ENCODE results near the gene LCN10. TPM values are rescaled to one million over a fixed set of nuclear protein-coding genes. Genes with fewer than 3 reads are reported as not detected.

LCN10 gene
- polyA plus RNA-seq, 3 donors, result 3.2 to 28.6 (median 15.9) TPM

DNA sequence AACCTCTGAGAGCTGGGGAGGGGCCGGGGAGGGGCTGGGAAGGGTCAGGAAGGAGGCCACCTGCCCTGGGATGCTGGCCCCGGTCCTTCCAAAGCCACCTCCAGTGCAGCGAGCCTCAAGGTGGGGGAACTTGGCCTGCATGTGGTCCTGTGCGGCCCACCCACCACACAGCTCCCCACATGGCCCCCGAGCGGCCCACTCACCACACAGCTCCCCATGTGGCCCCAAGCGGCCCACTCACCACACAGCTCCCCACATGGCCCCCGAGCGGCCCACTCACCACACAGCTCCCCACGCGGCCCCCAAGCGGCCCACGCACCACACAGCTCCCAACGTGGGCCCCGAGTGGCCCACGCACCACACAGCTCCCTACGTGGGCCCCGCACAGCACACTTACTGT, 2.0 kb upstream of the LCN10 start:
- H3K27ac ChIP-seq (ENCODE audit: low read depth, low read length), result no peak overlapping the region
- 85 to 93% (median 86%) methylated on average over 15 to 18 of the region's 18 CpGs for WGBS, 3 donors

DNA sequence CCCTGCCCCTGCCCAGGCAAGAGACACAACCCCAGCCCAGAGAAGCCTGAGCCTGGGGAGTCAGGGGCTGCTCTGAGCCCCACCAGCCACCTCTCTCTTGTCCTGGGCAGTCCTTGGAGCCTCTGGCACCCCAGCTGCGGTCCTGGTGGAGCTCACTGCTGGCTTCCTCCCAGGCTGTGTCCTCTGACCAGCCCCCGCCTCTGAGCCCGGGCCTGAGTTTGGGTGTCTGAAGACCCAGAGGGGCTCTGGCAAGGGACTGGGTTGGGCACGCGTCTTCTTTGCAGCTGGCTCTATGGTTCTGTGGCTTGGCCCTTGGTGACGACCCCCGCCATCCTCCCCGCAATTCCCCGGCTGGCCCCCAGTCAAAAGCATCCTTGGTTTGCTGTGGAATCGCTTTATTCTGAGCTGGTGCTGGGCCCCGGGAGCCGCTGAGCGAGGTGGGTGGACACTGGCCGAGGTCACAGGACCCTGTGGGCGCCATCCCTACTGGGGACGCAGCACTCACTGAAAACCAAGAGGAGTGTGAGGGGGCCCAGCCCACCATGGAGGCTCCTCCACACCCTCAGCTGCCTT, 985 bp upstream of the LCN10 start:
- 87 to 96% (median 87%) methylated on average over 16 of the region's 16 CpGs for WGBS, 3 donors
- no peak overlapping the region for H3K27ac ChIP-seq (ENCODE audit: low read depth, low read length)

DNA sequence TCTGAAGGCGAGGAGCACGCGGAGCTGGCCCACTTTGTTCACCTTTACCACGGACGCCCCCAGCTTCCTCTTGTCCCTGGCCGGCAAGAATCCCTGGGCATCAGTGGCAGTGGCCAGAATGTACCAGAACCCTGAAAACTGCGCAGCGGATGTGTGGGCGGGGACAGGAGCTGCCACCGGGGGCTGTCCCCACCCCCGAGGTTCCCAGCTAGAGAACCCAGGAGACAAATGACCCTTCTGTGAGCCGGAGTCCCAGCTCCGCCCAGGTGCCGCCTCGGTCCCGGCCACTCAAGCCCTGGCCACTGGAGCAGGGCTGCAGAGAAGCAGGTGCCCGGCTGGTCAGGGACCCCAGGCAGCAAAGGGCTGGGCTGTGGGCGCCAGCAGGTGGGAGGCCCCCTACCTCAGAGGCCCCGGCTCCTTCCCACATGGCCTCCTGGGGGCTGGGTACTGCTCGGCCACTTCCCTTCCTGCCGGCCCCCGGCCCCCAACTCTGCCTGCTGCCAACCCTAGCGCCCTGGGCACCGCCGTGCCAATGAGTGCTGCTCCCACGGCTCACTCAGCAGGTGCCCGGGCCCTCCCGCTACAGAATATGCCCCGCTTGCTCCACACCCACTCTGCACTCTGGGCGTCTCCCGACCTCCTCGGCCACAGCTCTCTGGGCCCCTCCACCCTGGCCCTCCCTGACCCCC, 713 bp downstream of the LCN10 start:
- no peak overlapping the region for H3K27ac ChIP-seq (ENCODE audit: low read depth, low read length)
- WGBS, 3 donors, result 15 to 19% (median 16%) methylated on average over 27 to 32 of the region's 32 CpGs

DNA sequence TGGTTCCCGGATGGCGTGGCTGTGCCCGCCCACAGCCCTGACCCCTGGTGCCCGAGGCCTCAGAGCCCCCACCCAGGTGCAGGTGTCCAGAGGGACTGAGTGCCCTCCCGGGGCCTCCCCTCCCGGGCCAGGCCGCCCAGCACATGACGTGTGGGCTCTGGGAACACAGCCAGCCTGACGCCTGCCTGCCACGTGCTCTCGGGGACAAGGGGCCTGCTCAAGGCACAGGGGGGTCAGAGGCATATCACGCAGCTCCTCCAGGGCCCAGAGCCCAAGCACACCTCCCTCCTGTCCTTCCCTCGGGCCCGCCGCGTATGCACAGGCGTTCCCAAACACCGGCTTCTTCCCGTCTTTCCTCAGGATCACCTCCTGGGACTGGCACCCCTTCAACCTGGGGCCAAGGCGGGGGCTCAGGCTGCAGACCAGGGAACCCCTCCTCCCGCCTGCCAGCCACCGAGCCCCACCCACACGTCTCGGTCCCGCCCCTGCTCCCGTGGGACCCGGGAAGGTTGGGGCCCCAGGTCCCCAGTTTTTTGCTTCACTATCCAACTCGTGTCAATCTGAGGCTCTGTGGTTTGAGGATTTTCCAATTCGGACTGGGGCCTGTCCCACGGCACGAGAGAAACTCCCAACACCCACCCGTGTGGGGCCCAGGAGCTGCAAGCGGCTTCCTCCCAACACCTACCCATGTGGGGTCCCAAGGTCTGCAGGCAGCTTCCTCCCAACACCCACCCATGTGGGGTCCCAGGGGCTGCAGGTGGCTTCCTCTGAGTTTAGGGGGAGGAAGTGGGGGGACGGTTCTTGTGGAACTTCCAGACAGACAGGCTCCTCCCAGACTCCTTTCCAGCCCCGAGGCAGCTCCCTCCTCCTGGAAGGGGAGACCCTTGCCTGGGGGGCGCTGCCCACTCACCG, 1.5 kb downstream of the LCN10 start:
- 23 to 33% (median 23%) methylated on average over 31 to 37 of the region's 37 CpGs for WGBS, 3 donors

DNA sequence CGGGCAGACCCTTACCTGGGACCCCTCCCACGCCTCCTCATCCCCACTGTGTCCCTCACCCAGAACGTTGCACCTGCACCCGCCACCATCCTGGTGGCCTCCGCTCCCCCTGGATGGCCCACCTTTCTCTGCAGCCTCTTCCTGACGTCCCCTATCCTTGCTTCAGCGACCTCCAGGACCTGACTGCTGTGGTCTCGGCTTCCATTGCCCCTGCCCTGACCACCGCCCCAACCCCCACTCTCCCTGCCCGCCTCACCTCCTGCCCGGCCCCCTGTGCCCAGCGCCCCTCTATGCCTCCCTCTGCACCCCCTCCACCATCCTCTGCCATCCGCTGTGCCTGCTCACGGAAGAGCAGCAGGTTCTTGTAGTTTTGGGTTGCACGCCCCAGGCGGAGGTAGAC, 2.2 kb downstream of the LCN10 start:
- H3K27ac ChIP-seq (ENCODE audit: low read depth, low read length), result no peak overlapping the region
- WGBS, 3 donors, result 85 to 89% (median 86%) methylated on average over 16 of the region's 16 CpGs

More for the DNA sequence above, 1.5 kb downstream of the LCN10 start:
- H3K27ac ChIP-seq (ENCODE audit: low read depth, low read length), result no peak overlapping the region

DNA sequence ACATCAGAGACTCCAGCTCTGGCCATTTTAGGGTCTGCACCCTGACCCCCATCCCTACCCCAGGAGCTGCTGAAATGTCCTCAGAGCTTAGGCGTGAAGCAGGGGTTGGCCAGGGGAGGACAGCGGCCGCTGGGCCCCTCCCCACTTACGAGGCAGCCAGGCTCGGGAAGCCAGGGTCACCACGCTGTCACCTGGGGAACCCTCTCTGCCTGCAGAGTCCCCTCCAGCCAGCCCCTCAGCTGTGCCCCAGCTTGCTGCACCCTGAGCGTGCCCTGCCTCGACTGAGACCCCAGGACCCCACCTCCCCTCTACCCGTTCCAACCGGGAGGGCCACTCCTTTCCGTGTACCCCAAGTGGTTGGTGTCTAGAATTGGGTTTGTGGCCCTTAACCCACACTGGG, 2.7 kb downstream of the LCN10 start:
- 83 to 90% (median 86%) methylated on average over 10 to 11 of the region's 11 CpGs for WGBS, 3 donors
- no peak overlapping the region for H3K27ac ChIP-seq (ENCODE audit: low read depth, low read length)

DNA sequence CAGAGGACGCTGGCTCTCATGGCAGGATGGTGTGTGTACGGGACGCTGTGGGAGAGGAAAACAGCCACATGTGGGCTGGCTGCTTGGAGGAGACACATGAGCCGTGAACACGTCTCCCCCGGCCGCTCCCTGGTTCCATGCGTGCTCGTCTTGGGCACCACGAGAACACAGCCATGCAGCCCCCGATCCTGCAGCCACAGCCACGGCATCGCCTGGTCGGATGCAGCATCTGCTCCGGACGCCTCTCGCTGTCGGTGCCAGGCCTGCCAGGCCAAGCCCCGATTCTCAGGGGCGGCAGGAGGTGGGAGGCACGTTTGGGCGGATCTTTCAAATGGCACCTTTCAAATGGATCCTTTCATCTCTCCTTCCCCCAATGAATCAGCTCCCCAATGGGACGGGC, 3.2 kb downstream of the LCN10 start:
- H3K27ac ChIP-seq (ENCODE audit: low read depth, low read length), result no peak overlapping the region
- WGBS, 3 donors, result 85 to 91% (median 87%) methylated on average over 23 of the region's 23 CpGs

DNA sequence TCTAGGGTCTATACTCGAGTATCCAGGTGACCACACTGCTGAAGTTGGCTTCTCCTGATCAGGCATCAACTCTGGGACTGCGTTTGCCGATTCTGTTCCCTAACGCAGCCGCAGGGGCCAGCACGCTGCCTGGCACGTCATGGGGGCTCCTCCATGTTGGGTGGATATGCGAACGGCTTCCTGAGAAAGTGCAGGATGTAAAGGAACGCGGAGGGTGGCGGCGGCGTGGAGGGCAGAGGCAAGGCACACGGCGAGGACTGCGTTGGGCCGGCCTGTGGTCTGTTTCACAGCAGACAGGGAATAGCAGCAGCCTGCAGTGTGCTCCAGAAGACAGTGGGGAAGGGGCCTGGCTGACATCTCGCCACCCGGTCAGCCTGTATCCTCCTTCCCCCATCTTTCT, 3.8 kb downstream of the LCN10 start:
- WGBS, 3 donors, result 87 to 92% (median 91%) methylated on average over 20 of the region's 20 CpGs

DNA sequence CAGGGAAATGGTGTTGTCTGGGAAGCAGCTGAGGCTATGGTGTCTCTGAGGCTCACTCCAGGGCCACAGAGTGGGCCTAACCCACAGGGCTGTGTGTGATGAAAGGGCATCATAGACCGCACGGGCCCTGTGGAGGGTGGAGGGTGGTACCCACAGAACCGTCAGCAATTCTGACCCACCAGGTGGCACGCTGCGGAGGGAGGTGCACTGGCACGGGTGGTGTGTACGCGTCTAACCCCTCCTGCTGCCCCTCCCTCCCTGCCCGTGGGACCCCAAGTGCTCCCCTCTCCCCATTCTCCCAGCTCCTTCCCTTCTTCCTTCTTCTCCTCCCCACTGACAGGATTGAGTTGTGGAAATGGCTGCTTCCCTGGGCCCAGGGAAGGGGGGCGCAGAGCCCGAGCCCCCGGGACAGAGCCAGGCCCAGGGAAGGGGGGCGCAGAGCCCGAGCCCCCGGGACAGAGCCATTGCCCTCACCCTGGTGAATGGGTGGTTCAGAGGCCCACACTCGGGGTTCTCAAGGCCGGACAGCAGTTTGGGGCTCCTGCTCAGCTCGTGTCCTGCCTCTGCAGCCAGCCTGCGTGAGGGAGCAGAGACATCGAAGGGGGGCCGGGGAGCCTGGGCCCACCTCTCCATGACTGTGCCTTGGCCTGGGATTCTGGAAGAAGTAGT, 6.8 kb downstream of the LCN10 start:
- WGBS, 3 donors, result 81 to 88% (median 86%) methylated on average over 21 of the region's 21 CpGs
- no peak overlapping the region for H3K27ac ChIP-seq (ENCODE audit: low read depth, low read length)

More for the DNA sequence above, 3.8 kb downstream of the LCN10 start:
- no peak overlapping the region for H3K27ac ChIP-seq (ENCODE audit: low read depth, low read length)

DNA sequence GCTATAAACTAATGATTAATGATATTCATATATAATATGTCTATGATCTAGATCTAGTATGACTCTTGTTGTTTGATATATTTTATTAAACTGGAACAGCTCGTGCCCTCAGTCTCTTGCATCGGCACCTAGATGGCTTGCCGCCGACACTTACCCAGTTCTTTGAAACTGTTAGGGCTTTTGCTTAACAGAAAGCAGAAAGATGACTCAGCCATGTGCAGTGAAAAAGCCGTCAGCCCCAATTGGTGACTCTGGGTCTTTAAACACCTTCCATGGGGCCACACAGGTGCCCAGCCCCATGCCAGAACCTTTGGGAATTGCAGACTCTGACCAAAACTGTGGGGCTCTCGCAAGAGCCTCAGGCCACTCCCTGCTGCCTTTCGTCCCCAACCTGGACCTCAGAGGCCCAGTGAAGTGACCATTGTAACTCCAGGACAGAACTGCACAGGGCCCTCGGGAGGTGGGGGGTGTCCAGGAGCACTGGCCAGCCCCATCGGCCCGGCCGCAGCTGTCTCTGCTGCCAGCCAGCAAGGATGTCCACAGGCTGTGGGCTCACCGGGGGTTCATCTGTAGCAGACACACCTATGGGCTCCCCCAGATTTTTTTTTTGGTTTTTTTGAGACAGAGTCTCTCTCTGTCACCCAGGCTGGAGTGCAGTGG, 7.8 kb downstream of the LCN10 start:
- H3K27ac ChIP-seq (ENCODE audit: low read depth, low read length), result no peak overlapping the region
- WGBS, 3 donors, result 80 to 92% (median 87%) methylated on average over 12 of the region's 12 CpGs

DNA sequence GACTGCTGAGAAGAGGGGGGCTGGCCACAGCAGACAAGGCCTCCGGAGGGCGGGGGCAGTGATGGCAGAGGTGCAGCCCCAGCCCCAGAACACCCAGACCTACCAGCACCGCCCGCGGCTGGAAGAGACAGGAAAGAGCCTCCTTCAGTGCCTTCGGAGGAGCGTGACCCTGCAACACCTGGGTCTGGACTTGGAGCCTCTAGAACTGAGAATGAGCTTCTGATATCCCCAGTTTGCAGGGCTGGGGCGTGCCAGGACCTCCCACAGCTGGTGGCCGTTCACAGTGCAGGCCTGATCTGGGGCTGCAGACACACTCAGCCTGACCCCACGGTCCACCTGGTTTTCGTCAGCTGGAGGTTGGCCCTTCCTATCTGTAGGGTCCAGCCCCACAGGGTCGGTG, 9.1 kb downstream of the LCN10 start:
- no peak overlapping the region for H3K27ac ChIP-seq (ENCODE audit: low read depth, low read length)
- 77 to 90% (median 87%) methylated on average over 10 to 12 of the region's 12 CpGs for WGBS, 3 donors

DNA sequence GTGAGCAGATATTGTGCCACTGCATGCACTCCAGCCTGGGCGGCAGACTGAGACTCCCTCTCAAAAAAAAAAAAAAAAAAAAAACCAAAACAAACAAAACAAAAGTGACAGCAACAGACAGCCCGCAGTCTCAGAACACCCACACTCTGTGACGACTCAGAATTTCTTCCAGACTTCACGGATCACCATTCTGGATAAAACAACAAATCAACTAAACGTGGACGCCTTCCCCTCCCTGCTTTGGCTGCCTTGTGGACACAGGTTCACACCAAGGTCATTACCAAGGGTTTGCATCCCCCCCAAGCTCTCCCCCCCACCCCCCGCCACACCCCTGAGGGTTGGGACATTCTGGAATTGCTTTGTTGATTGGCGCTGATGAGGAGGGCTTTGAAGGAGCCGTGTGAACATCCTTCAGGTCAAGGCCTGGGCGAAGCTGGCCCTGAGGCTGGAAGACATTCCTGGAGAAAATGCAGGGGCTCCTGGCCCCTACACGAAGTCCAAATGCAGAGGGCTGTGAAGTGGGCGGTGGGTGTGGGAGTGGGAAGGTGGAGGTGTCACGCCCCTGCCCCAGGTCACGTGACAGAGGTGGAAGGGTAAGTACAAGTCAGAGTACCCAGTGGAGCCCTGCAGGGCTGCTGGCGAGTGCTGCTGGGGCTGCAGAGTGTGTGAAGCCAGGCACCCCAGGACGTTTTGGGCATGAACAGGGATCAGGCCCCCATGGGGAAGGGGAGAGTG, 10.1 kb downstream of the LCN10 start:
- H3K27ac ChIP-seq (ENCODE audit: low read depth, low read length), result no peak overlapping the region
- 76 to 78% (median 77%) methylated on average over 16 of the region's 16 CpGs for WGBS, 3 donors

DNA sequence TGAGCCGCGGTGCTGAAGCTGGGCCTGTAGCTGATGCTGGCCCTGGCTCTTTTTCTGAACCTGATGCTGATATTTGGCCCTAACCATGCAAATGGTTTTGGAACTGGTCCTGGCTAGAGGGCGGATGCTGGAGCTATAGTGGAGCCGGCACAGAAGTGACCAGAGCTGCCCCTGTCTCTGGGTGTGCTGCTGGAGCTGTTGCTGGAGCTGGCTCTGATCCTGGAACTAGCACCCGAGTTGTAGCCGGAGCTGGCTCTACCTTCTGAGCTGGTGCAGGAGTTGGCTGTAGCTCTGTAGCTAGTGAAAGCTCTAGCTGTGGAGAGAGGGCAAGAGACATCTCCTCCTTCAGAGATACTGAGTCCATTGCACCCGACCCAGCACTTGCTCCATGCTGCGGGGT, 12.8 kb downstream of the LCN10 start:
- WGBS, 3 donors, result 91 to 97% (median 94%) methylated on average over 8 of the region's 8 CpGs
- no peak overlapping the region for H3K27ac ChIP-seq (ENCODE audit: low read depth, low read length)

DNA sequence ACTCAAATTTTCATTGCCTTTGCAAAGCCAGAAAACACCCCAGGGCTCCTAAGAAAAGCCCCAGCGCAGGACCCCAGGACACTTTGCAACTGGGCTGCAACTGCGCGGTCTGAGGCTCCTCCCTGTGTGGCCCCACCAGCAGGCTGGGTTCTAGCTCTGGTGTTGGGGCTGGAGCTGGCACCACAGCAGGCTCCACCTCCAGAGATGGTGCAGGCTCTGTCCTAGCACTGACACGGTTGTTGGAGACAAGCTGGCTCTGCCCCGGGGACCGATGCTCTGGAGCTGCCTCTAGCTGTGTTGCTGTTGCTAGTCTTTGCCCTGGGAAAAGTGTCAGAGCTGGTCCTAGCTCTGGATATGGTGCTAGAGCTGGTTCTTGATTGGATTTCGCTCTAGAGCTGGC, 13.6 kb downstream of the LCN10 start:
- H3K27ac ChIP-seq (ENCODE audit: low read depth, low read length), result no peak overlapping the region
- WGBS, 3 donors, result 71 to 94% (median 74%) methylated on average over 7 of the region's 7 CpGs

DNA sequence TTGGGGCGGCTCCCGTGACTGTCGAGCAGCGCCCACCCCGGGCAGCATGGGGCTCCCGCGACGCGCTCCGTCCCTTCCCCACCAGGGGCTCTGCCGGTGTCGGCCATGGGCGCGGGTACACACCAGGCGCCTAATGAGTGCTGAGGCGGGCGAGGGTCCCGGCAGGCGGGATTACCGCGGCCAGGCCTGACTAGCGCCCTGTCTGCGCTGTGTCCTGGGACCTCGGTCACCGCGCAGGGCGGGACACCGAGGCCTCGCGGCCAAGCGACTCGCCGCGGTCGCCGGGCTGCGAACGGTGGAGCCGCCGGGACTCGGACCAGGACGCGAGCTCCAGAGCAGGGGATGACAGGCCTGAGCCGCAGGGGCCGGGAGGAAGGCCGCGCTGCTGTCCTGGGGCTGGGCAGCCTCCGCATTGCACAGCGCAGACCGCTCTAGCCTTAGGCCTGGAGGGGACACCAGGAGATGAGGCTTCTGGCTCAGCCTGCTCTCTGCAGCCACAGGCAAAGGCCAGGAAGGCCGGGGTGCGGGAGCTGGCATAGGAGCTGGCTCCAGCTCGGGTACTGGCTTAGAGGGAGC, 14.1 kb downstream of the LCN10 start:
- WGBS, 3 donors, result 2 to 7% (median 3%) methylated on average over 39 to 53 of the region's 53 CpGs
- H3K27ac ChIP-seq (ENCODE audit: low read depth, low read length), result no peak overlapping the region

DNA sequence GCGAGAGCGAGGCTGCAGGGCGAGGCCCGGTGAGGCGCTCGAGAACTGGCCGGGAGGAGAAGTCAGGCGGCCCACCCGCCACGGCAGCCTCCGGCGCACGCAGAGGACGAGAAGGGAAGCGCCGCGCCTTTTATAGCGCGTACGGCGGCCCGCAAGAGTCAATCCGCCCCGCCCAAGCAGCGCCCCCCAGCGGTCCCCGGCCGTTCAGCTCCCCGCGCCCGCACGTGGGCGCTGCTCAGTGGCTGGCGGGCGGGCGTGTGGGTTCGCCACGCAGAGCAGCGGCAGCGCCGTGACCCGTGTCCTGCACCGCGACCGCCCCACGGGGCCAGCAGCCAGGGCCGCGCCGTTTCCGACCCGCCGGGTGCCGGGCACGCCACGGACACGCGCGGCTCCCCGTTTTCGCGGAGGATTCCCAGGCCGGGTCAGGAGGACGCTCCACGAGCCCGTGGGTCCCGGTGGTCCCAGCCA, 14.6 kb downstream of the LCN10 start:
- 0 to 1% (median 0%) methylated on average over 58 to 66 of the region's 66 CpGs for WGBS, 3 donors
- no peak overlapping the region for H3K27ac ChIP-seq (ENCODE audit: low read depth, low read length)

DNA sequence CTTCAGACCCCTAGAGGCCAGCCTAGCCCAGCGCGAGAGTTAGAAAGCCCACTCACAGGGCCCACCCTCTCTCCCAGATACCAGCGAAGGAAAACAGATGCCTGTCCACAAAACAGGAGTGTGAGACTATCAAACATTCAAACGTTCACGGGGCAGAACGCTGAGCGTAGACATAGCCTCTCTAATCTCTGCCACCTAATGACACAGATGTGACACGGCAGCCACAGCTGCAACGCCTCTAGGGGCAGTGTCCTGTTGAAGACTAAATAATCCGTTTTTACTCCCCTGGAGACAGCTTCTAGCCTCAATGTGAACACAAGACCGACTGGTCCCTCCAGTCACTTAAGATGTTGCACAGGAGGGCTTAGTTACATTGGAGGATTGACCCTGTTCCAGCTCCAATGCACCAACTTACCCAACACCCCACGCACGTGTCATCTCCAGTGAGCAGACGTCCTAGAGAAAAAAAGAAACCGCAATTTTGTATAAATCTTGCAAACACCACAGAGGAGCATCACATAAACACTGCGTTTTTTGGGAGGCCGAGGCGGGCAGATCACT, 16.0 kb downstream of the LCN10 start:
- no peak overlapping the region for H3K27ac ChIP-seq (ENCODE audit: low read depth, low read length)
- 18 to 22% (median 21%) methylated on average over 18 of the region's 18 CpGs for WGBS, 3 donors

All from adipose tissue (tissue), 3 donors.